Measurements from ENCODE around the gene CHD5.
"Not testable (repeated sequence)": the region's sequence is repeated elsewhere in the genome, so short reads cannot be mapped to it uniquely, and the experiment has no call there.

CHD5 gene

DNA sequence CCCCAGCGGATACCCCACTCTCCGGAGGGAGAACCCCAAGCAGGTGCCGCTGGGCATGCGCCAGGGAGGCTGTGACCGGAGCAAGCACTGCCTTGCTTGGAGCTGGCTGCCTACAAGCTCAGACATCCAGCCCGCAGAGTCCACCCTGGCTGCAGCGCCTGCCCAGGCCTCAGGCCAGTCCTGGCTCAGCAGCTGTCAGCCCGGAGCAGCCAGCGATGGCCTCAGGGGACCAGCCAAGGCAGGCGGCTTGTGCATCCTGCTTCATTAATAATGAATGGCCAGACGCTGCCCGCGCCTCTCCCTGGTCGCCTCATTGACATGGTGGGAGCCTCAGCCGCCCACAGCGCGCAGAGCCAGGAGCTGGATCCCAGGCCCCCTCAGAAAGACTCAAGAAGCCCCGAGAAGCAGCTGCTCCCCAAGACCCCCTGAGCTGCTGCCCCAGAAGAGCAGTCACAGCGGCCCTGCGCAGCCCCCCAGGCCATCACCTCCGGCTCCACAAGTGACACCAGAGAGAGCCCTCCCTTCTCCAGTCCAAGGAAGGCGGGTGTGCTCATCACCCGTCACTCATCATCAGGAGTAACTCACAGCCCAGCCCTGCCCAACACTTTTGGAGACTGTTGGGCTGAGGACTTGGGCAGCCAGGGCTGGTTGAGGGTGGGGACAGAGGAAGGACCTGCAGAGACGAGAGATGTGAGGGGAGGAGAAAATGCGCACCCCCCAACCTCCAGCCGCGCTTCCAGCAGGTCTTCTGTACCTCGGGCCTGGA, 114.8 kb downstream of the CHD5 start:
- no peak for DNase-seq (ENCODE audit: low read depth, low spot score)

- DNase-seq (ENCODE audit: low read depth, low spot score), result not testable (repeated sequence)
Measured at GRCh38 chr1:6063532-6064053, 116.5 kb downstream of the CHD5 start.

DNA sequence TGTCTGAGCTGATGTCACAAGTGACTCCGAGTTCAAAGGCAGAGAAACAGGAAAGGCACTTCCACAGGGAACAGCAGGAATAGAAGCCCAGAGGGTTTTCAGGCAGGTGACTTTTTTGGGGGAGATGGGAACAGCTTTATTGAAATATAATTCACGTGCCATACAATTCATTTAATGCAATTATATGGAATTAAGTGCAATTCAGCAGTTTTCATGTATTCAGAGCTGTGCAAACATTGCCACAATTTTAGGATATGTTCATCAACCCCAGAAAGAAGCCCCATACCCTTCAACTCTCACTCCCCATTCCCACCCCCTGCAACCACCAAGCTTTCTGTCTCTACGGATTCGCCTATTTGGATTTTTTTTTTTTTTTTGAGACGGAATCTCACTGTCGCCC, 117.5 kb downstream of the CHD5 start:
- no peak for DNase-seq (ENCODE audit: low read depth, low spot score)

DNA sequence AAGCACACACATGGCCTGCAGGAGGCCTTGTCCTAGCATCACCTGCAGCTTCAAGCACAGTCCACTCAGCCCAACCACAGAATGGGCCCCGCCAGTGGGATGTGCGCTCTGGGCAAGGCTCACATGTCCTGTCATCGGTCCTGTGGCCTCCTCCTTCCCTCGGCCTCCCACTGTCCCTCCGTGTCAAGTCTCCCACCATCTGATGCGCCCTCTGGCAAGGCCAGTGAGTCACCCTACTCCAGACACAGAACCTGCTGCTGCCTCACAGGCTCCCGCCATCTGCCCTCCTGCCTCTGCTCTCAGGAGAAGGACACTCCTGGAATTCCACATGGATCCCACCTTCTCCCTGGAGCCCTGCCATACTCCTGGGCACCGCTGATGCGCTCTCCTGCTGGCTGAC, 120.3 kb downstream of the CHD5 start:
- DNase-seq (ENCODE audit: low read depth, low spot score), result no peak

DNA sequence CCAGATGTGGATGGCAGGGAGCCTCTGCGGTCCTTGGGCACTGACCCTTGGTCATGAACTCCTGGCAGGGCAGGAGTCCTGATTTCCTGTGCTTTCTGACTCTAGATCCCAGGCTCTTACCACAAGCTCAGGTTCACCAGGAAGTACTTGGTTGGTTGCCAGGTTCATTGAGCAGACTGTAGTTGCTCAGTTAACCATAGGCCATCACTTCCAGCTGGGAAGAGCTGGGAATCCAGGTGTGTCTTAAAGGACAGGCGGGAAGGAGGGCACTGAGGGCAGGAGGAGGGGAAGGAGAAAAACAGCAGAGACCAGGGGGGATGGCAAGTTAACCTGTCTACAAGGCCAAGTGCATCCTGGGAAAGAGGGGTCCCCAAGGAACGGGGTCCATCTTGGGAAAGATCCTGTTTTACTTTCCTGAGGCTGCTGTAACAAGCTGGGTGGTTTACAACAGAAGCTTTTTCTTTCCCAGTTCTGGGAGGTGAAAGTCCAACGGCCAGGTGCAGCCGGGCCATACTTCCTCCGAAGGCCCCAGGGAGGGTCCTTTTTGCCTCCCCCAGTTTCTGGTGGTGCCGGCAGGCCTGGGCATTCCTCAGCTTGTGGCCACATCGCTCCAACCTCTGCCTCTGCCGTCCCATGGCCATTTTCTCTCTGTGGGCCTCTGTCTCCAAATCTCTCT, 122.8 kb downstream of the CHD5 start:
- DNase-seq (ENCODE audit: low read depth, low spot score), result no peak

- no peak for DNase-seq (ENCODE audit: low read depth, low spot score)
Measured at GRCh38 chr1:6056572-6056948, 123.6 kb downstream of the CHD5 start.

DNA sequence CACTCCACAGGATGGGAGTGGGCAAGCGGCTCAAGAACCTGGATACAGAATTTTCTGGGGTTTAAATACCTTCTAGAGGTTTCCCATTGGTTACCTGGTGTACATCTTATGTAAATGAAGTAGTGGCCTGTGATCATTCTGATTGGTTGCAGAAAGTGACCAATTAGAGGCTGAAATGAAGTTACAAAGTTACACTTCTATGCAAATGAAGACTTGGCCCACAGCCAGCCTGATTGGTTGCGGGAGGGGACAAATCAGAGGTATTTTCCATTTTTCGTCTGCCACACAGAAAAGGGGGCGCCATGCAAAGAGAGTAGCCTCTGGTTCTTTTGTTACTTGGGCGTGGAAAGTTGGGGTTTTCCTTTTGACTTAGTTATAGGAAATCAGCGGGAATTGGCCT, 125.5 kb downstream of the CHD5 start:
- DNase-seq (ENCODE audit: low read depth, low spot score), result no peak

DNA sequence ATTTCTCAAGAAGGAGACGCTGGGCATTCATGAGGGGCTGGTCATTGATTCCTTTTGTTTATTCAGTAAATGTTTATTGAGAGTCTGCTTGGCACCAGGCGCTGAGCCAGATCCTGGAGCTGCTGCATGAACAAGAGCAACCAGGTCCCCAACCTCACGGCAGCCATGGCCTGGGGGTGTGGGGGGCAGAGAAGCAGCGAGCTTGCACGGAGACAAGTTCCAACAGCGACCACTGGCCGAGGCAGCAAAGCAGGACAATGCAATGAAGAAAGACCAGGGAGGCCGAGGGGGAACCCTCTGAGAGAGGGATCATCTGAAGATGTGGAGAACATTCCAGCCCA, 126.9 kb downstream of the CHD5 start:
- DNase-seq (ENCODE audit: low read depth, low spot score), result no peak

GRCh38 chr1:6052543-6053205, 127.4 kb downstream of the CHD5 start:
- DNase-seq (ENCODE audit: low read depth, low spot score), result no peak
